GM19351 (cell line): Measurements from ENCODE around the gene SCRN1.
"Not testable (repeated sequence)": the region's sequence is repeated elsewhere in the genome, so short reads cannot be mapped to it uniquely, and the experiment has no call there.

ENCODE experiments used
- ATAC-seq: cut with Tn5 transposase; IDR thresholded peaks from one replicate; pipeline ENCODE4 v1.9.1; 2021; ENCODE audit warnings: mild to moderate bottlenecking, moderate library complexity; ENCODE audit not compliant: unreplicated experiment

Gene SCRN1

DNA sequence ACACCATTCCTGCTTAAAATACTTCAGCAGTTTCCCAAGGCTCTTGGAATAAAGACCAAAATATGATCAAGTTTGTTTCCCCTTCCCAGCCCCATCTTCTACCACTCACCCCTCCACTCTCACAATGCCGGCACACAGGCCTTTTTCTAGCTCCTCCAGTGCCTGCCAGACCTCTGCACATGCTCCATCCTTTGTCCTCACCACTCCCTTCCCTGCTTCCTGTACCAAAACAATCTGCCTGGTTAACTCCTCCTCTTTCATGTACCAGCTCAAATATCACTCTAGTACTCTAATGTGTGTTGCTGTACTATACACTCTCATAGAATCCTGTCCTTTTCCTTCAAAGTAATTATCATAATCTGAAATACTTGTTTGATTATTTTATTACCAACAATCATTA is 19.4 kb downstream of the SCRN1 start:
- no peak for ATAC-seq

DNA sequence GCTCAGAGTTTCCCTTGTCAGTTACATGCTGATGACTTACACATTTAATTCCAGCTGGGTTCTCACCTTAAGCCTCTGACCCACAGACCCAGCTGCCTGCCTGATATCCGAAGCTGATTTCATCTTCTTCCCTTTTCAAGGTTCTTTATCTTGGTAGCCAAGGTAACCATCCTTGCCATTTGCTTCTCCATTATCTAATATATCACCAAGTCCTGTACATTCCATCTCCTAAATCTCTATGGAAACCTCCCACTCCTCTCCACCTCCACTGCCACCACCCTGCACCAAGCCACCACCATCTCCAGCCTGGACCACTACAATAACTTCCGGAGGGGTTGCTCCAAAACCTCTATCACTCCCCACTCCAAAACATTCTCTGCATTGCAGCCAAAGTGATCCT is 19.9 kb downstream of the SCRN1 start:
- no peak for ATAC-seq

GRCh38 chr7:29968683-29969395 is 20.8 kb downstream of the SCRN1 start:
- no peak for ATAC-seq

GRCh38 chr7:29965030-29965429 is 24.6 kb downstream of the SCRN1 start:
- no peak for ATAC-seq

- no peak for ATAC-seq
These were observed 27.6 kb downstream of the SCRN1 start for GRCh38 chr7:29962035-29962434.

GRCh38 chr7:29961611-29962010 is 28.0 kb downstream of the SCRN1 start:
- not testable (repeated sequence) for ATAC-seq

GRCh38 chr7:29958667-29959358 is 30.8 kb downstream of the SCRN1 start:
- ATAC-seq, result no peak

GRCh38 chr7:29957521-29958310 is 31.9 kb downstream of the SCRN1 start:
- ATAC-seq, result no peak

DNA sequence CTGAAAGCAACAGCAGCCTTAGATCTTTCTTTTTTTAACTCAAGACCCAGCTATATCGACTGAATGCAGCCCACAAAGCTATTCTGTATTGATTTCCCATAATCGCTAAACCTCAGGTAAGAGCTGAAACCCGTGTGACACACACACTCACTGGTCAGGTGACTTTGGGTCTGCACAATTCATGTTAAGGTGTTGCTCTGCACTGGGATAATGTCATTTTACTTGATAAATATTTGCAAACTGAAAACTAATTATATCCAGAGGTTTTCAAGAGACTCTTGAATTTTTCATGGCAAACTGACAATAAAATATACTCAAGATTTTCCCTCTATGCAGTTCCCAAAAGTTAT is 33.1 kb downstream of the SCRN1 start:
- peak; percentile 20 for ATAC-seq

DNA sequence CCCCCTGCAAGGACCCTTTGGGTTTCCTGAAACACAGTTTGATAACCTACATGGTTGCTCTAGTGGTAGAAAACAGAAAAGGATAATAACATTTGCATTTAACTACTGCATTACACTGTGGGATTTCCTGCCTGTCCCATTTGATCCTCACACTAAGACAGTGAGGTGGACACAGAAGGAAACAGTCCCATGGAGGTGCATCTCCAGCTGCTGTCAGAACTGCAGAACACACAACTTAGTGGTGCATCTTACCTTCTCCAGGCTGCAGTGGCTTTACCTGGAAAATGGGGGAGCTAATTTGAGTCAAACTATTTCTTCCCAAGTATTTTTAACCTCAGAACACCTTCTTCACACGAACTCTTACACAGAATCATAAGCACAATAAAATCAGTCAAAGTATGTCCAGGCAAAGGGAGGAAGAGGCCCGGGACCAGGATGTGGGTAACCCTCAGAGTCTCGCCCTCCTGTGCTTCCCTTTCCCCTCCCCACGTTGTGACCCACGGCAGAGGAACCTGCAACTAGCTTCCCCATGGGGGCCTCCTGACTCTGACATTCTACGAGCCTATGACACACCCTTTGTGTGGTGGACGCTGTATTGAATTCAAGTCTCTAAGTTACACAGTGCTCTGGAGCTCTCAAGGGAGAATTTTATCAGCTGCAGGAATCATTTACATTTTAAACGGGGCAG is 33.7 kb downstream of the SCRN1 start:
- ATAC-seq, result peak; percentile 68

- ATAC-seq, result no peak
These were observed 34.4 kb downstream of the SCRN1 start for GRCh38 chr7:29955075-29955792.

GRCh38 chr7:29953726-29954347 is 35.8 kb downstream of the SCRN1 start:
- no peak for ATAC-seq

- ATAC-seq, result no peak
These were observed 38.4 kb downstream of the SCRN1 start for GRCh38 chr7:29951206-29951605.

DNA sequence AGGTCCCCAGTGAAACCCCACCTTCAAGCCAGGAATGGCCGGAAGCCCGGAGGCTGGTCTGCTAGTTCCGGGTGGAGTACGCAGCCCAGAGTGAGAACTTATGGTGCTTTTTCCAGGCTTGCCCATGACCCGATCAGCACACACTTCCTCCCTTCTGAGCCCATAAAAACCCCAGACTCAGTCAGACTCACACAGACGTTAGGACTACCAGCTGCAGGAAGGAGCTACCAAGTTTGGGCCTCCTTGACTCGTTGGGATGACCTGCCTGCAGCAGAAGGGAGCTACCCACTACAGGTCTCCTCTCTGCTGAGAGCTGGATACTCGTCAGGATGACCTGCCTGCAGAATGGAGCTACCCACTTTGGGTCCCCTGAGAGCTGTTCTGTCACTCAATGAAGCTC is 39.1 kb downstream of the SCRN1 start:
- no peak for ATAC-seq

DNA sequence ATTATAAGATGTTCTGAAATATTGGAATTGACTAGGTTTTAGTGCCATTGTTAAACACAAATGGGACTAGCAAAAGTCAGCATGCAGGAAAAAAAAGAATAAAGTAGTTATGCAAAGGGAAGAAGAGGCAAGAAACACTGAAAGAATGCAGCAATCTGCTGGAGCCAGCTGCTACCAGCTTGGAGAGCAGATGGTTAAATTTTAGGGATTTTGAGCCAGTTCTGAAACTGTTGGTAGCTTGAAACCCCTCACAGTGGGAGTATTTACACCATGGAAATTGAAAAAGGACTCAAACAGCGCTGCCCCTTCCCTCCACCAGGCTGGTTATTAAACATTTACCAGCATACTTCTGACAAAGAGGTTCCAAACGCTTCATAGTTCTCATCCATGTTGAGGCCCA is 41.0 kb downstream of the SCRN1 start:
- no peak for ATAC-seq

- ATAC-seq, result no peak
These were observed 43.0 kb downstream of the SCRN1 start for GRCh38 chr7:29946428-29947186.

- no peak for ATAC-seq
These were observed 44.3 kb downstream of the SCRN1 start for GRCh38 chr7:29945259-29945809.

DNA sequence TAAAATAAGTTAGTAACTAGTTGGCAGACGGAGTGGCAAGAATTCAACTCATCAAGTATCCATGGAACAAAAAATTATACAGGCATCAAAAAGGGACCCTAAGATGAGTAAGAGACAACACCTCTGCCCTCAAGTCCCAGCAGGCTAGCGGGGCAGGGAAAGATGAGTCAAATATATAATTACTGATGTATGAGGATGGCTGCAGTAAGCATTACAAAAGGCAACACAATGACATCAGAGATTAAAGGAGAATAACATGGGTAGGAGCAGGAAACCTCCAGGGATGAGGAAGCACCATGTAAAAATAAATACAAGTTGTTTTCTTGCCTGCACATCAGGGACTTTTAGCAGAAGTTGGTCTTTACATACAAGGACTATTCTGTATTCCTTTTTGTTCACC is 49.4 kb downstream of the SCRN1 start:
- ATAC-seq, result no peak

DNA sequence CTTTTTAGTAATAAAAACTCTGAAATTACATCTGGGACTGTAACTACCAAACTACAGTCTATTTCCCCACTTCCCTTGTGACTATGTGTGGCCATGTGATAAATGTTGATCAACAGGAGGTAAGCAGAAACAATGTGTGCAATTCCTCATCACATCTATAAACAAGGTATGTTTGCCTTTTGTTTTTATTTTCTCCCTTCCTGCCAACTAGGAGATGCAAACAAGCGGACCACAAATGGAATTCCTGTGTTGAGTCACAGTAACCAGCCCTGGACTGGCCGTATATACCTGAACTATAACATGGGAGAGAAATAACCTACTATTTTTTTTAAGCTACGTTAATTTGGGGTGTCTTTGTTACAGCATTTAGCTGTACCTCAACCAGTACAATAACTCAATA is 52.5 kb downstream of the SCRN1 start:
- no peak for ATAC-seq
